HG03045 (cell line): ENCODE measurements around the gene ANKRD40CL.
"Not testable (repeated sequence)": the region's sequence is repeated elsewhere in the genome, so short reads cannot be mapped to it uniquely, and the experiment has no call there.

Source experiments
- ATAC-seq: cut with Tn5 transposase; IDR thresholded peaks from one replicate; pipeline ENCODE4 v1.9.1; 2021; ENCODE audit warnings: mild to moderate bottlenecking, moderate library complexity; ENCODE audit not compliant: unreplicated experiment

The ANKRD40CL gene

DNA sequence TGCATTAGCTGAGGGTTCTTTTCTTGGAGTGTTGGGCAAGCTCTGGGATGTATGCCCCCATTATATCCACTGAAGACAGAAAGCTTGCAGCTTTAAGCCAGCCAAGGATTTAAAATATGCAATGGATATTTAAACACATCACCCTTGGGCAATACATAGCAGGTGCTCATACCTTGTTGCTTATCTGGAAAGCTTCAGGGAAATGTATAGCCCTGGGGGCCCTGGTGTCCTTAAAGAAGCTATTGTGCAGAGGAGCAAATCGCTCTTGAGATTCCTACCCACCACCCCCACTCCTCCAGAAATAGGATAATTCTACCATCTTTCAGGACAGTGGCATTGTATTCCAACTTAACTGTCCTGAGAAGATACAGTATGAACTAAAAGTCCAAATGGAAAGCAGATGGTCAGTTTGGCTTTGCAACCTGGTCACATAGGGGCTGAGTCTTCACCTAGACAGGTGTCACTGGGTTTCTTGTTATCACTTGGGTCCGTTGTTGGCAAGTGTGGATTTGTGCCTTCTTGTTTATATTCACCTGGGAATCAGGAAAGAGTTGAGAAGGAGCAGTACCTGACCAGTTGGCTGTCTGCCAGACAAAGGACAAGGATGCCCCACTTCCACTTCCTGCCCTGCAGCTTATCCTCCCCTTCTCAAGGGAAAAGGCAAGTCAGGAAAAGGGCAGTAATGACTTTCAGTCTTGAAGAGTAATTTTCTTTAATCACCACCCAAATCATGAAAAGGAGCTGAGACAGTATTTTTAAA is 3.4 kb downstream of the ANKRD40CL start:
- ATAC-seq = no peak

DNA sequence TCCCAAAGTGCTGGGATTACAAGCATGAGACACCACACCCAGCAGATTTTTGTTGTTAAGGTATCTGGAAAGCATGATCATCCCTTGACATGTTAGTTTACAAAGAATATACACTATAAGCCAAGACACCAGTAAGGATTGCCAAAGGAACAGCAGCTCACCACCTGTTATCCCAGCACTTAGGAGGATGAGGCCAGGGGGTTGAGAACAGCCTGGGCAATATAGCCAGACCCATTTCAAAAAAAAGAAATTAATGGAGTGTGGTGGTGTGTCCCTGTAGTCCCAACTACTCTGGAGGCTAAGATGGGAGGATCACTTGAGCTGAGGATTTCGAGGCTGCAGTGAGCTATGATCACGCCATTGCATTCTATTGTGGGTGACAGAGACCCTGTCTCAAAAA is 5.1 kb downstream of the ANKRD40CL start:
- no peak for ATAC-seq

DNA sequence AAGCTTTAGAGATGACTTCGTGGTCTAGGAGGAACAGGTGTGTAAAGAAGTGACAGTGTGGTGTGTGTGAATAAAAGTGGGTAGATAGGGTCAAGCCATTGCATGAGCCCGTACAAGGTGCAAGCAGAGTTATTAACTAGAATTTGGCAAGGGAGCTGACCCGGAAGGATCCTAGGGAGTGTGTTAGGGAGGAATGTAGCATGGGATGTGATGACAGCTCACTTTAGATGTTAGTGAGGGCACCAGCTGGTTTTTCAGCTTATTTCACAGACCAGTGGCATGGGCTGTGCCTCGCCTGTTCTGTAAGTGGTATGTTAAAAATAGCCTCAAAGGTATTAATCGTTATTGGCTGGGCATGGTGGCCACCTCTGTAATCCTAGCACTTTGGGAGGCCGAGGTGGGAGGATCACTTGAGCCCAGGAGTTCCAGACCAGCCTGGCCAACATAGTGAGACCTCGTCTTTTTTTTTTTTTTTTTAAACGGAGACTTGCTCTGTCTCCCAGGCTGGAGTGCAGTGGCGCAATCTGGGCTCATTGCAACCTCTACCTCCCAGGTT is 8.3 kb downstream of the ANKRD40CL start:
- ATAC-seq = no peak

DNA sequence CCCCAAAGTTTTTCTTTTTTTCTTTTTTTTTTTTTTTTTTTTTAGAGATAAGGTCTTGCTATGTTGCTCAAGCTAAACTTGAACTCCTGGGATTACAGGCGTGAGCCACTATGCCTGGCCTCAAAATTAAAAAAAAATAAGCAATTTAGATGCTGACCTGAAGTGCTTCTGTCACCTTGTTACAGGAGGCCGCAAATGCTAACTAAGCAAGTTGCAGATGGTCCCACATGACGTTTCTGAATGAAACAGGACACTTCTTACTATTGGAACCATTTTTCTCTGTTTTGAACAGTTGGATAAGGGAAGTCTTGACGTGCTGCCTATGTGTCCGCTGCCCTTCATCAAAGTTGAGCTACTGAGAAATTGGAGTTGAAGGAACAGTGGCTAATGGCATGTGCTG is 8.8 kb downstream of the ANKRD40CL start:
- ATAC-seq = no peak

DNA sequence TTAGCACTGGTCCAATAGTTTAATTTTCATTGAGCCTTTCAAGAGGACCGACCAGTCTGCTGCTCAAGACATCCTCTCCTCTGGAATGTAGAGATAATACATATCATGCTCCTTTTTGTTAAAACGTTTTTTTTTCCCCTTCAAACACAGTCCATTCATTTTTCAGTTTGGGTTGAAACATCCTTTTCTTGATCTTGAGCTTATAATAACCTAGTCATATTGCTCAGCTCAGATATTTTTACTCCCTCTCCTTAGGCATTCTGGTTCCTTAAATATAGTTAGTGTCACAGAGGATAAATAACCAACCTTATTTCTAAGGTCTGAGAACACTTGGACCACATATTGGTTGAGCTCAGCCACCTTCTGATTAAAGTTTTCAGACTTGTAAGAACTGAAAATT is 12.8 kb downstream of the ANKRD40CL start:
- ATAC-seq = no peak

GRCh38 chr17:50749245-50749644 is 18.1 kb downstream of the ANKRD40CL start:
- no peak for ATAC-seq

DNA sequence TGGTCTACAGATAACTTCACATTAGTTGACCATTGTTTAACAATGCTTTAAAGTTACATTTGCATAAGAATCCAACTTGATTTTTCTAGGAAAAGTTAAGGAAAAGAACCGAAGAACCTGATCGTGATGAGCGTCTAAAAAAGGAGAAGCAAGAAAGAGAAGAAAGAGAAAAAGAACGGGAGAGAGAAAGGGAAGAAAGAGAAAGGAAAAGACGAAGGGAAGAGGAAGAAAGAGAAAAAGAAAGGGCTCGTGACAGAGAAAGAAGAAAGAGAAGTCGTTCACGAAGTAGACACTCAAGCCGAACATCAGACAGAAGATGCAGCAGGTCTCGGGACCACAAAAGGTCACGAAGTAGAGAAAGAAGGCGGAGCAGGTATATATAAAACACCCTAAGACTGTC is 21.7 kb downstream of the ANKRD40CL start:
- ATAC-seq = no peak

GRCh38 chr17:50739098-50739497 is 28.2 kb downstream of the ANKRD40CL start:
- ATAC-seq = no peak

GRCh38 chr17:50737118-50737698 is 30.1 kb downstream of the ANKRD40CL start:
- no peak for ATAC-seq

GRCh38 chr17:50735287-50735686 is 32.0 kb downstream of the ANKRD40CL start:
- no peak for ATAC-seq

DNA sequence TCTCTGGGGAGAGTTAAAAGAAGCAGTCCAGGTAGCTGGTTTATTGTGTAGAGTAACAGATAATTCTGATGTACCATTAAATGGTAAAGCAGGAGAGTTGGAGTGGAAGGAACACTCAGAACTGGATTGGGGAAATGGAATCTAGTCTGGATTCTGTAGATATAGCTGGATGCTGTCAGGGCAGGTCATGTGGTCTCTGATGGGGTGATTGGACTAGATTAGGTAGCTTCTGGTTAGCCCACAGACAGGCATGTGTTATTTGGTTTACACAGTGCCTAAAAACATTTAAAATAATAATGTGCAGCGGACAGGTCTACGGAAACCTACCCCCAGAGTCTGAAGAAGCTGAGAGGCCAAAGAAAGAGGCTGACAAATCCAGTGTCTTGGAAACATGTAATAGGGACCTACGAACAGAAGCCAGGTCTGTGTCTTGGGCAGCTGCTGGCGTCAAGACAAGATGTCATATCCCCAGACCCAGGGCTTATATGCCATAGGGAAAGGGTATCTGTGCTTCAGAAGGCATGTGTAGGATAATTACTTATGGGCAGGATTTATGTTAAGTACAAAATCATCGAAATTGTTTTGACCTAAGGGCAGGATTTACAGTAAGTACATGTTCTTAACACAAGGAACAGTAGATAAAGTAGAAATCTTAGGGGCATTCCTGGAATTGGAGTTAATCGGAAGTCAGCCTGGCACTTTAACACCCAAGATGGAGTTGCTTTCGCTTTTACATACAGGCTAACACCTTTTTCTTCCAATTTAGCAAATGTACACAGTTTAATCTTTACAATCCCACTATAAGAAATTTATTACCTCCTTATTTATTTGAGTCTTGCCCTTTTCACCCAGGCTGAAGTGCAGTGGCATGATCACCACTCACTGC is 35.5 kb downstream of the ANKRD40CL start:
- no peak for ATAC-seq

DNA sequence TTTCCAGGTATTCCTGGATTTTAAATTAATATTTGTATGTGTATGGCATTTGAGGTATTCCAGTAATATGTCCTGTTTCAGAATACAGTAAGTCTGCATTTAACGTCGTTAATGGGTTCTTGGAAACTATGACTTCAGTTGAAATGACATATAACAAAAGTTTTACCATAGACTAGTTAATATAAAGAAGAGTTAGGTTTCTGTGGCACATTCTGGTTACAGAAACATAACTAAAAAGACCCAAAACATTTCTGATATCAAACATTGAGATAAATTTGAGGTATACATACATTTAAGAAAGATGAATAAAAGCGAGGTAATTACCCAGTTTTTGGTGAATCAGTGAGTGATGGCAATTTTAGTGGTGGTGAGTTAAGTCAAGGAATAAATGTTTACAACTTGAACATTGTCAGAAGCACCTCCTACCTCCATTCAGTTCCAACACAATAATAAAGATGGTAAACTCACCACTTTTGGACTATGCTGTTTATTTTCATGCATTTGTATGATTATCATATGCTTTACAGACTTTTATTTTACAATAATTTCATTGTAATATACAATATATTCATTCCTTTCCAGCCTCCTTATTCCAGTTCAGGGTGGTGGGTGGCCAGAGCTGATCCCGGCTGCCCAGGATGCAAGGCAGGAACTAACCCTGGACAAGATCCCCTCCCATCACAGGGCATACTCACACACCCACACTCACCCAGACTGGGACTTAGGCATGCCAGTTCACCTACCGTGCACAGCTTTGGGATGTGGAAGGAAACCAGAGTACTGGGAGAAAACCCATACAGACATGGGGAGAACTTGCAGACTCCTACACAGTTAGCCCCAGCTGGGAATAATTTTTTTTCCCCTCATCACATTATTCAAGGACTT is 38.2 kb downstream of the ANKRD40CL start:
- ATAC-seq = no peak

- ATAC-seq = no peak
Measured at GRCh38 chr17:50728112-50728429, 39.2 kb downstream of the ANKRD40CL start.

DNA sequence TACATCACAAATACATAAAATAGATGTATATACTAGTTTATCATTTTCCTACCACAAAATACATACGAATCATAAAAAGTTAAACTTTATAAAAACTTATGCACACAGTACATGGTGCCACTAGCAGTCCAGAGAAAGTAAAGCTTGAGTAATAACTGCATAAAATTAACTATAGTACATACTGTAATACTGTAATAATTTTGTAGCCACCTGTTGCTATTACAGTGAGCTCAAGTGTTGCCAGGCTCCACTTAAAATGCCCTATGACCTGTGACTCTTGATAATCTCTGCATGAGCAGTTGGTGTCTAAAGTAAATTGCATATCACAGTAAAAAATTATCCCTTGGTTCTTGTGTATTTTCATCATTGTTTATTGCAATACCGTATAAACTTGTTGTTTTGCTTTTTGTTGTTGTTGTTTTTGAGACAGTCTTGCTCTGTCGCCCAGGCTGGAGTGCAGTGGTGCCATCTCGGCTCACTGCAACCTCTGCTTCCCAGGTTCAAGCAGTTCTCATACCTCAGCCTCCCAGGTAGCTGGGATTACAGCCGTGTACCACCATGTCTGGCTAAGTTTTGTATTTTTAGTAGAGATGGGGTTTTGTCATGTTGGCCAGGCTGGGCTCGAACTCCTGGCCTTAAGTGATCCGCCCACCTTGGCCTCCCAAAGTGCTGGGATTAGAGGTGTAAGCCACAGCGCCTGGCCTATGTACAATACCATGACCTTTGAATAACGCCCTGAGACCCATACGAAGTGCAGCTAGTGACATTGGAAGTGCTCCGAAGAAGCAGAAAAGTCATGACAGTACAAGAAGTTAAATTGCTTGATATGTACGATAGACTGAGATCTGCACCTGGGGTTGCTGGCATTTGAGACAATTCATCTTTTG is 41.3 kb downstream of the ANKRD40CL start:
- ATAC-seq = no peak

- not testable (repeated sequence) for ATAC-seq
Measured at GRCh38 chr17:50724622-50725021, 42.7 kb downstream of the ANKRD40CL start.

- no peak for ATAC-seq
Measured at GRCh38 chr17:50722746-50723145, 44.6 kb downstream of the ANKRD40CL start.

- ATAC-seq = no peak
Measured at GRCh38 chr17:50721194-50722010, 45.9 kb downstream of the ANKRD40CL start.

DNA sequence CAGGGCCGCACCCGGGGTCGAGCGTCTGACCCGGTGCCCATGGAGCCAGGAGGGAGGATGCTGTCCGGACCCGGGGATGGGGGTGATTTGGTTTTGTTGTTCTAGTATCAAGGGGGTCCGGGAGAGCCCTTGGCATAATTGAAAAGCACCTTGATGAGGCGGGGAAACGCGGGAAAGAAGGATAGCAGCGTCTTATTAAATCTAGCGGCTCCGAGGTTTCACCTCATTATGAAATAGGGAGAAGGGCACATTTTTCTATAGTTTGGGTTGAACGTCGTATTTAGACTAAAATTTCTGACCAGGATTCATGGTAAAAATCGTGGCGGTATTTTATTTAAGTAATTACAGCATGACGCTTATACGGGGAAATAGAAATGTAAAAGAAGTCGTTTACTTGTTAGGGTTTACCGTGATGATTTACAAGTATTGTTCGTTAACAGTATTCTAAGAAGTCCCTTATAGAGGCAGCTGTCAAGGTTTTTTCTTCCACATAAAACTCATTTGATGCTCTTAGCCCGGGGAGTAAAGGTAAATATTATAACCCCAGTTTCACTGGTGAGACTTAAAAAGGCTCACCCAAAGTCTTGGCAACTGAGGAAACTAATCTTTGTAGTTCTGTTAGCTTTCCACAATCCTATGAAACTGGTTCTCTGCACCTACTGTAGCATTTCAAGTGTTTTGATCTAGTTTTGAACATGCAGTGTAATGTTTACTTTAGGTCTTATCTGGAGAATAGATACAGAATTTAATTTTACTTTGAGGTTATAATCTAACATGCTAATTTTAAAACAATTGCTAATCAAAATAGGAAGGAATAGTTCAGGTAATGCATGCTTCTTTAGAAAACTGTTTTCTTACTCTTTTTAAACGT is 47.2 kb downstream of the ANKRD40CL start:
- ATAC-seq = no peak
